Stimulated activated CD4-positive, alpha-beta T cell treated with anti-CD3 and anti-CD28 coated beads, Interleukin-1b, Interleukin-23, amount 100 ng/mL, for 4 hours (primary cell): ENCODE results near the gene ARHGAP8.

Experiments used
- DNase-seq, 2 donors: peaks; one replicate each; pipeline ENCODE4 v3.0.0-alpha.2; 2020; ENCODE audit warnings: low read depth in 2 of 2

ARHGAP8 gene

DNA sequence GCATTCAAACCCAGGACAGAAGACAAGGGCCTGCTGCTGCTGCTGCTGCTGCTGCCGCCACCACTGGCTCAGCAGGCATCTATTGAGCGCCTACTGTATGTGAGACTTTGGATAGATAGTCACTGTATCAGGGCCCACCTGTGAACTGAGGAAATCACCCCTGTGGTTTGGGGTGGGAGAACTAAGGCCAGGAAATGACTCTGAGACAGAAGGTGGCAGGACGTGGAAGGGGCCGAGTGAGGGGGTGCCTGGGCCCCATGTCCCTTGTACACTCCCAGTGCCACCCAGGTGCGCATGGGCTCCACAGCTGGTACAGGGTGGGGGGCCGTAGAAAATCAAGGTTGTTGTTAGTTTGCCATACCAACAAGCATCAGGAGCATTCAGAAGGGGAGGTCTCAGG is 50.6 kb downstream of the ARHGAP8 start:
- no peak for DNase-seq

DNA sequence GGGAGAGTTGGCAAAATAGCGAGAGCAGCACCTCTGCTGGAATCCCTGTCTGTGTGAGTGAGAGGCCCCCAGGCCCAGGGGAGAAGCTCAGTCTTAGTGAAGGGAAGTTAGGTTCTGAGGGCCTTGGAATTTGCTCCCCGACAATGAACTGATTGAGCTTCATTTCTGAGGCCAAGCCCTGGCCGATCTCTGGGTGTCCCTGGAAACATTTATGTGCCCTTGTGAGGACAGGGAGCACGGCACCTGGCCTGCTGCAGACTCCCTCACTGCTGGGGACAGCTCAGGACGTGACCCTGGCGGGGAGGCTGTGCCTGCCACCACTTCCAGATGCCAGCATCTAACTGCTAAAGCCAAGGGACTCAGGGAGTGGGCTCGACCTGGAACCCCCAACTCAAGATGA is 52.0 kb downstream of the ARHGAP8 start:
- no peak for DNase-seq

DNA sequence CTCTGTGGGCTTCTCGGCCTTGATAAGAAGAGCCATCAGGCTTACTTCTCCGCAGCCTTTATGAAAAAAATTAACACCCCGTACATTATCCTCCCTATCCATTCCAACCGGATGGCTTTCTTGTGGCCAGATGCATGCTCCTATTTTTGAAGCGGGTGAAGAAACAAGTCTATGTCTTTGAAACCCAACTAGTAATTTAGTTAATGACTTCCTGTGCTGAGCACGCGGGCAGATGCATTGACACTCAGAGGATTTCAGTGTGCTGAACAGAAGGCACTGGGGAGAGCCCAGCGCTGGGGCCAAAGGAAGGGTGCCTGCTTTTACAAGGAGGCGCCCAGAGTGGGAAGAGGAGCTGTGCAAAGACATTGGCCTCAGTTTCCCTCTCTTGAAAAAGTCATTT is 53.3 kb downstream of the ARHGAP8 start:
- no peak for DNase-seq

GRCh38 chr22:44807232-44807631 is 54.9 kb downstream of the ARHGAP8 start:
- DNase-seq: no peak

- DNase-seq: no peak
These were observed 55.7 kb downstream of the ARHGAP8 start for GRCh38 chr22:44807915-44808690.

GRCh38 chr22:44809456-44809855 is 57.1 kb downstream of the ARHGAP8 start:
- no peak for DNase-seq

GRCh38 chr22:44811141-44811540 is 58.8 kb downstream of the ARHGAP8 start:
- no peak for DNase-seq

DNA sequence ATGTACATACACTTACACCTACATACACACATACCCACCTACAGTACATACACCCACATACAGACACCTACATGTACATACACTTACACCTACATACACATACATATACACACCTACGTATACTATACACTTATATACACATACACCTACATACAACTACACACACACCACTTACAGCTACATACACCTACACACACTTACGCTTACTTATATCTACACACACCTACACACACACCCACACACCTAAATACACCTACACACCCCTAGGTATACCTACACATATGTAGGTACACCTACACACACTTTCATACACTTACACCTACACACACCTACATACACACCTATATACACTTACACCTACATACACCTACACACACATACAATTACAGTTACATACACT is 61.0 kb downstream of the ARHGAP8 start:
- DNase-seq: no peak

- DNase-seq: no peak
These were observed 62.1 kb downstream of the ARHGAP8 start for GRCh38 chr22:44814266-44815098.

GRCh38 chr22:44815099-44816070 is 63.0 kb downstream of the ARHGAP8 start:
- no peak for DNase-seq

GRCh38 chr22:44816141-44816540 is 63.8 kb downstream of the ARHGAP8 start:
- DNase-seq: no peak

GRCh38 chr22:44818727-44819126 is 66.4 kb downstream of the ARHGAP8 start:
- no peak for DNase-seq

DNA sequence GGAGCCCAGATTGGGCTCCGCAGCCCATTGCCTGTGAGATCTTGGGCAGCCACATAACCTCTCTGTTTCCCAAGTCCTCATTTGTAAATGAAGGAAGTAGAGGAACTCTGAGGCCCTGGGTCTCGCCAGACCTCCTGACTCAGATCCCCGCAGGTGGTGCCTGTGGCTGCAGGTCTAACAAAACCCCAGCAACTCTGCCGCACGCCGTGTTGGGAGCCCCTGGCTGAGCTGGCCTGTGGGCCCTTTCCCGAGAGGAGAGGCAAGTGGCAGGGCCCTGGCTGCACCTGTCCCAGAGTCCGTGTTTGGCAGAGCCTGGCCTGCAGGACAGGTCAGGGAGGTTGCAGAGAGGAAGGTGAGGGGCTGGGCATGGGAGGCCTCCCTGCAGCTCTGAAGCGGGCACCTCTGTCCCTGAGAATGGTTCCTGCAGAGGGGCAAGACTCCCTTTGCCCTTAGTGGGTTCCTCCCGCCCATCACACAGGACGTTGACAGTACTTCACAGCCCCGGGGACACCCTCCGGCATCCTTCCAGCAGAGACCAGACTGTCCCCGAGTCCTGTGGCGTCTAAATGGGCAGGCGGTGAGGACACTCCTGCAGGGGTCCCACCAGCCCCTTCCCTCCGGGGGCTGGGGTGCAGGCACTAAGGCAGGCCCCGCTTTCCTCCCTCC is 67.7 kb downstream of the ARHGAP8 start:
- no peak for DNase-seq

DNA sequence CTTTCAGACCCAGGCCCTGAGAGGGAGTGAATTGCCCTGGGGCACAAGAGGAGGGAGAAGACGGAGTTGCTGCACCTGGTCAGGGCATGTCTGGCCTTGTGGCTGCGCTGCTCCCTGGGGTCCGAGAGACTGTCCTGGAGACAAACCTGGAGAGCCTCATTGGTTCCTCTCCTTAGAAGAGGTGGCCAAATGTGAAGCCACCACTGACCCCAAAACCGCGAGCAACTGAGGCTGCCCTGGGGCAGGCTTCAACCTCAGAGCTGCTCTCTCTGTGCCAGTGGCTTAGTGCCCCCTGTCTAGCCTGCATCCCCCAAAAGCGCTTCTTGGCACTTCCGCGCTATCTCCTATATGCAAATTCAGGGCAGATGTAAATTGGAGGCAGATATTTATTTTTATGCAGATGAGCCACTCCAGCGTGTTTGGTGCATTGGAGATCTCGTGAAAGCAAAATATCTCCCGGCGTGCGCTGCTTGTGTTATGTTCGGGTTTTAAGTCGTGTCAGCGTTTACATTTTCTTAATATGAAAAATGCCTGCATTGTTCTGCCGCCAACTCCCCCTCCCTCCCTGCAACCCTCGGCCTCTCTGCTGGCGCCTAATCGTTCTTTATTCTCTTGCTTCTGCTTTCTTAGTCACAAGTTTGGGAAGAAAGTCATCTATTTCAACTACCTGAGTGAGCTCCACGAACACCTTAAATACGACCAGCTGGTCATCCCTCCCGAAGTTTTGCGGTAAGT is 69.5 kb downstream of the ARHGAP8 start:
- DNase-seq: no peak

DNA sequence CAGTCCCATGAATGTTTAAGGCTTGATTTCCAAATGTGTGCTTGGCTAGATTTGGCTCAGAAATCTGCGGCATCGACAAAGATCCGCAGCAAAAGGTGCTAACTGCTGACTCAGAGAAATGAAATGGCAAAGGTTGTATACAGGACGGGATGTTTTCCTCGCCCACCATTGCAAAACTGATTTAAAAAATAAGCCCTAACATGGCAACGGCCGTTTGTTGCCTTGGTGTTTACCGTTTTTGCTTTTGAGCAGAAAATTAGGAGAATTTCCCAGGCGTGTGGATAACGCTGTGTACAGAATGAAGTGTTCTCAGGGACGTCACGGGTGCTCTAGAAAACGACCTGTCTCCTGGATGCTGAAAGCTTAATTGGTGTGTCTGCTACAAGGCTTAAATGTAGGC is 70.2 kb downstream of the ARHGAP8 start:
- DNase-seq: no peak

- DNase-seq: no peak
These were observed 71.0 kb downstream of the ARHGAP8 start for GRCh38 chr22:44823396-44823795.

DNA sequence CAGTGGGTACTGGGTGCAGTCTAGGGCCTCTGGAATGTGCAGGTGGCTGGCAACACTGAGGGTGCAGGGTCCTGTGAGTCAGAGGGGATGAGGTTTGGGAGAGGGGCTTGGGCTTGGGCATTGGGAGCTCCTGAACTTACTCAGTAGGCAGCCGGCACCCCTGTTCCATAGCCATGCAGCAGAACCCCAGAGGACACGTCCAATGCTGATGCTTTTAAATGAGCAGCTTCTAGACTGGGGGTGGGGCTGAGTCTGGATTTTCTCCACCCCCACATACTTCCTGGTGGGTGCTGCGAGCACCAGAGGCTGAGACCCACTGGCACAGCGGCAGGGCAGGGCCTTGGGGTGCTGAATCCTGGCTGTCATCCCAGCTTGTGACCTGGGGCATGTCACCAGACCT is 71.4 kb downstream of the ARHGAP8 start:
- DNase-seq: no peak

GRCh38 chr22:44824271-44824670 is 71.9 kb downstream of the ARHGAP8 start:
- DNase-seq: no peak

- DNase-seq: no peak
These were observed 73.2 kb downstream of the ARHGAP8 start for GRCh38 chr22:44825310-44826150.

- DNase-seq: no peak
These were observed 75.4 kb downstream of the ARHGAP8 start for GRCh38 chr22:44827666-44828190.
